ENCODE data around the gene EFHD2.
"Not testable (repeated sequence)": the region's sequence is repeated elsewhere in the genome, so short reads cannot be mapped to it uniquely, and the experiment has no call there.

DNA sequence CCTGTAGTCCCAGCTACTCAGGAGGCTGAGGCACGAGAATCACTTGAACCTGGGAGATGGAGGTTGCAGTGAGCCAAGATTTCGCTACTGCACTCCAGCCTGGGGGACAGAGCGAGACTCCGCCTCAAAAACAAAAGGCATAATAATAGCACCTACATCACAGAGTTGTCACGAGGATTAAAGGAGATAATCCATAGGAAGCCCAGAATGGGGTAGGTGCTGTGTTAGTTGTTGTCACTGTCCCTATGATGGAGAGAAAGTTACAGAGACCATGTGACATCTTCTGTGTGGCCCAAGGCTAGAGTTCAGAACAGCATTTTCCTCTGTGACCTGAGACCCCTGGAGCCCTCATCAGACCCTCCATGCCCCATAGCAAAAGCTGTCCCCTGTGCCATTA is 54.2 kb downstream of the EFHD2 start:
- TF ChIP-seq, protein P1, sequence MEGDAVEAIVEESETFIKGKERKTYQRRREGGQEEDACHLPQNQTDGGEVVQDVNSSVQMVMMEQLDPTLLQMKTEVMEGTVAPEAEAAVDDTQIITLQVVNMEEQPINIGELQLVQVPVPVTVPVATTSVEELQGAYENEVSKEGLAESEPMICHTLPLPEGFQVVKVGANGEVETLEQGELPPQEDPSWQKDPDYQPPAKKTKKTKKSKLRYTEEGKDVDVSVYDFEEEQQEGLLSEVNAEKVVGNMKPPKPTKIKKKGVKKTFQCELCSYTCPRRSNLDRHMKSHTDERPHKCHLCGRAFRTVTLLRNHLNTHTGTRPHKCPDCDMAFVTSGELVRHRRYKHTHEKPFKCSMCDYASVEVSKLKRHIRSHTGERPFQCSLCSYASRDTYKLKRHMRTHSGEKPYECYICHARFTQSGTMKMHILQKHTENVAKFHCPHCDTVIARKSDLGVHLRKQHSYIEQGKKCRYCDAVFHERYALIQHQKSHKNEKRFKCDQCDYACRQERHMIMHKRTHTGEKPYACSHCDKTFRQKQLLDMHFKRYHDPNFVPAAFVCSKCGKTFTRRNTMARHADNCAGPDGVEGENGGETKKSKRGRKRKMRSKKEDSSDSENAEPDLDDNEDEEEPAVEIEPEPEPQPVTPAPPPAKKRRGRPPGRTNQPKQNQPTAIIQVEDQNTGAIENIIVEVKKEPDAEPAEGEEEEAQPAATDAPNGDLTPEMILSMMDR (IDR thresholded peaks at IDR 0.05 in 2 of 3, conservative IDR thresholded peaks at IDR 0.05 in 1 of 3; ENCODE audit: borderline replicate concordance in 1 of 3, insufficient read depth in 1 of 3, low read depth in 2 of 3, low read length in 2 of 3) = not testable (repeated sequence)
- TF ChIP-seq POLR2A (IDR thresholded peaks at IDR 0.05; ENCODE audit: borderline replicate concordance, extremely low read depth, insufficient read depth, insufficient read length); SIN3A (IDR thresholded peaks at IDR 0.05; ENCODE audit: low read depth); POLR2AphosphoS5 (IDR thresholded peaks at IDR 0.05; ENCODE audit: low read depth, low read length); EGR1 (IDR thresholded peaks at IDR 0.05; ENCODE audit: low read depth); MAX (IDR thresholded peaks at IDR 0.05); YY1 (IDR thresholded peaks at IDR 0.05; ENCODE audit: extremely low read depth, insufficient replicate concordance, low read depth, low read length); EZH2phosphoT487 (IDR thresholded peaks at IDR 0.05; ENCODE audit: borderline replicate concordance); EZH2 (IDR thresholded peaks at IDR 0.05); CEBPB (IDR thresholded peaks at IDR 0.05; ENCODE audit: low read depth): not testable (repeated sequence)
- TF ChIP-seq, protein P2, sequence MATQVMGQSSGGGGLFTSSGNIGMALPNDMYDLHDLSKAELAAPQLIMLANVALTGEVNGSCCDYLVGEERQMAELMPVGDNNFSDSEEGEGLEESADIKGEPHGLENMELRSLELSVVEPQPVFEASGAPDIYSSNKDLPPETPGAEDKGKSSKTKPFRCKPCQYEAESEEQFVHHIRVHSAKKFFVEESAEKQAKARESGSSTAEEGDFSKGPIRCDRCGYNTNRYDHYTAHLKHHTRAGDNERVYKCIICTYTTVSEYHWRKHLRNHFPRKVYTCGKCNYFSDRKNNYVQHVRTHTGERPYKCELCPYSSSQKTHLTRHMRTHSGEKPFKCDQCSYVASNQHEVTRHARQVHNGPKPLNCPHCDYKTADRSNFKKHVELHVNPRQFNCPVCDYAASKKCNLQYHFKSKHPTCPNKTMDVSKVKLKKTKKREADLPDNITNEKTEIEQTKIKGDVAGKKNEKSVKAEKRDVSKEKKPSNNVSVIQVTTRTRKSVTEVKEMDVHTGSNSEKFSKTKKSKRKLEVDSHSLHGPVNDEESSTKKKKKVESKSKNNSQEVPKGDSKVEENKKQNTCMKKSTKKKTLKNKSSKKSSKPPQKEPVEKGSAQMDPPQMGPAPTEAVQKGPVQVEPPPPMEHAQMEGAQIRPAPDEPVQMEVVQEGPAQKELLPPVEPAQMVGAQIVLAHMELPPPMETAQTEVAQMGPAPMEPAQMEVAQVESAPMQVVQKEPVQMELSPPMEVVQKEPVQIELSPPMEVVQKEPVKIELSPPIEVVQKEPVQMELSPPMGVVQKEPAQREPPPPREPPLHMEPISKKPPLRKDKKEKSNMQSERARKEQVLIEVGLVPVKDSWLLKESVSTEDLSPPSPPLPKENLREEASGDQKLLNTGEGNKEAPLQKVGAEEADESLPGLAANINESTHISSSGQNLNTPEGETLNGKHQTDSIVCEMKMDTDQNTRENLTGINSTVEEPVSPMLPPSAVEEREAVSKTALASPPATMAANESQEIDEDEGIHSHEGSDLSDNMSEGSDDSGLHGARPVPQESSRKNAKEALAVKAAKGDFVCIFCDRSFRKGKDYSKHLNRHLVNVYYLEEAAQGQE (IDR thresholded peaks at IDR 0.05; ENCODE audit: low read depth) = not testable (repeated sequence)
- TF ChIP-seq, protein P3, sequence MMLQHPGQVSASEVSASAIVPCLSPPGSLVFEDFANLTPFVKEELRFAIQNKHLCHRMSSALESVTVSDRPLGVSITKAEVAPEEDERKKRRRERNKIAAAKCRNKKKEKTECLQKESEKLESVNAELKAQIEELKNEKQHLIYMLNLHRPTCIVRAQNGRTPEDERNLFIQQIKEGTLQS (IDR thresholded peaks at IDR 0.05) = not testable (repeated sequence)

All from HCT116 (cell line).